GM19193 (cell line): ENCODE data around the gene PPP2R5C.

Source experiments
- POLR2A ChIP-seq: IDR thresholded peaks from 4 replicates; pipeline ENCODE4 v1.6.1; 2011; ENCODE audit not compliant: insufficient read depth, insufficient read length; ENCODE audit errors: extremely low read depth

PPP2R5C gene

GRCh38 chr14:101903111-101903561, 141.6 kb downstream of the PPP2R5C start:
- no peak for TF ChIP-seq POLR2A

GRCh38 chr14:101905614-101906013, 144.1 kb downstream of the PPP2R5C start:
- TF ChIP-seq POLR2A: no peak

- TF ChIP-seq POLR2A: no peak
These were observed 145.1 kb downstream of the PPP2R5C start for GRCh38 chr14:101906645-101907044.

- no peak for TF ChIP-seq POLR2A
These were observed 146.1 kb downstream of the PPP2R5C start for GRCh38 chr14:101907619-101908018.

GRCh38 chr14:101908795-101909194, 147.3 kb downstream of the PPP2R5C start:
- TF ChIP-seq POLR2A: no peak

GRCh38 chr14:101909371-101910096, 148.0 kb downstream of the PPP2R5C start:
- TF ChIP-seq POLR2A: no peak

- TF ChIP-seq POLR2A: no peak
These were observed 151.3 kb downstream of the PPP2R5C start for GRCh38 chr14:101912841-101913240.

- TF ChIP-seq POLR2A: no peak
These were observed 152.6 kb downstream of the PPP2R5C start for GRCh38 chr14:101914083-101914482.

- no peak for TF ChIP-seq POLR2A
These were observed 154.6 kb downstream of the PPP2R5C start for GRCh38 chr14:101915871-101916815.

GRCh38 chr14:101916816-101917412, 155.4 kb downstream of the PPP2R5C start:
- no peak for TF ChIP-seq POLR2A

- no peak for TF ChIP-seq POLR2A
These were observed 156.0 kb downstream of the PPP2R5C start for GRCh38 chr14:101917413-101918017.

- no peak for TF ChIP-seq POLR2A
These were observed 156.8 kb downstream of the PPP2R5C start for GRCh38 chr14:101918065-101918989.

- no peak for TF ChIP-seq POLR2A
These were observed 158.8 kb downstream of the PPP2R5C start for GRCh38 chr14:101920271-101920670.

- TF ChIP-seq POLR2A: no peak
These were observed 161.4 kb downstream of the PPP2R5C start for GRCh38 chr14:101922866-101923265.

- no peak for TF ChIP-seq POLR2A
These were observed 163.6 kb downstream of the PPP2R5C start for GRCh38 chr14:101925152-101925551.

GRCh38 chr14:101926085-101926484, 164.6 kb downstream of the PPP2R5C start:
- TF ChIP-seq POLR2A: no peak
